Measurements from ENCODE around the gene CDK8.
"Not testable (repeated sequence)": the region's sequence is repeated elsewhere in the genome, so short reads cannot be mapped to it uniquely, and the experiment has no call there.

GRCh38 chr13:26285911-26286310, 32.0 kb downstream of the CDK8 start:
- TF ChIP-seq CTCF (IDR thresholded peaks at IDR 0.05; ENCODE audit: low read depth, low read length, poor library complexity, severe bottlenecking); EZH2phosphoT487 (IDR thresholded peaks at IDR 0.05; ENCODE audit: borderline replicate concordance, low read length): not testable (repeated sequence)
